A549 (cell line): ENCODE data around the gene PTPRN2. TPM values are rescaled to one million over a fixed set of nuclear protein-coding genes. Genes with fewer than 3 reads are reported as not detected.

Experiments used
- ATAC-seq, 2 experiments: fragments of 200-7000 bp in 1 of 2; fragments of >200 bp in 1 of 2; cut with Nextera tagmentation in 1 of 2; cut with Tn5 transposase in 1 of 2; 3 replicates each; pipeline versions ENCODE4 v1.8.0 to v1.9.1; 2018 to 2020; ENCODE audit warnings: mild to moderate bottlenecking in 1 of 2, moderate library complexity in 1 of 2
- CTCF ChIA-PET: fragments of 300-600 bp; sonication (Branson Sonifier 250); formaldehyde crosslinking; extraction: SDS; loops from one replicate; lab custom pipeline; 2021; ENCODE audit warnings: antibody characterized with exemption, inconsistent platforms; lab: Yijun Ruan, JAX
- POLR2A ChIA-PET: fragments of 350-600 bp; formaldehyde crosslinking; extraction: SDS; loops from one replicate; lab custom pipeline; 2021; ENCODE audit warnings: antibody characterized with exemption, inconsistent platforms; lab: Yijun Ruan, JAX
- DNase-seq, 2 experiments: peaks; one replicate each; pipeline versions ENCODE4 v3.0.0 to v3.0.0-alpha.2; 2011 to 2016; ENCODE audit warnings: low read depth in 1 of 2, low spot score in 1 of 2
- FAIRE-seq: peaks from 2 replicates; lab custom pipeline; 2011; peaks lifted over from hg19 to GRCh38; lab: Jason Lieb, UNC
- H3K27ac ChIP-seq, 2 experiments: fragments of >200 bp; sonication (Bioruptor Twin); formaldehyde crosslinking; 3 replicates each; pipeline ENCODE4 v1.5.1; 2016 to 2017
- H3K4me1 ChIP-seq: fragments of >200 bp; sonication (Bioruptor Twin); formaldehyde crosslinking; 3 replicates; pipeline ENCODE4 v1.6.1; 2016
- H3K4me2 ChIP-seq: fragments of >200 bp; sonication (Bioruptor Twin); formaldehyde crosslinking; 3 replicates; pipeline ENCODE4 v1.6.1; 2016
- H3K4me3 ChIP-seq: fragments of >200 bp; sonication (Bioruptor Twin); formaldehyde crosslinking; 3 replicates; pipeline ENCODE4 v1.5.1; 2016
- H3K9me3 ChIP-seq: fragments of >200 bp; sonication (Bioruptor Twin); formaldehyde crosslinking; 3 replicates; pipeline ENCODE4 v1.6.1; 2016
- ATOH8 ChIP-seq: fragments of 250-450 bp; sonication (Bioruptor Pico); IDR thresholded peaks from 2 replicates; pipeline ENCODE4 v1.5.0; 2020; ENCODE audit warnings: low read depth, mild to moderate bottlenecking, moderate library complexity
- BHLHE40 ChIP-seq: IDR thresholded peaks from 2 replicates; pipeline ENCODE4 v1.6.1; 2012; ENCODE audit warnings: low read depth, low read length, inconsistent platforms
- EHMT2 ChIP-seq: fragments of 200-600 bp; sonication (generic); IDR thresholded peaks from 2 replicates; pipeline ENCODE4 v1.6.1; 2016; ENCODE audit warnings: antibody characterized with exemption, low read depth, mild to moderate bottlenecking, moderate library complexity
- ESRRA ChIP-seq: fragments of 150-350 bp; IDR thresholded peaks from 2 replicates; pipeline ENCODE4 v1.6.1; 2014; ENCODE audit warnings: mild to moderate bottlenecking, low read length, borderline replicate concordance
- HES2 ChIP-seq: fragments of >200 bp; sonication (Bioruptor Twin); formaldehyde crosslinking; IDR thresholded peaks from 2 replicates; pipeline ENCODE4 v1.6.1; 2016
- HOXA7 ChIP-seq: fragments of 250-450 bp; sonication (Bioruptor Pico); IDR thresholded peaks from 2 replicates; pipeline ENCODE4 v1.5.0; 2020; ENCODE audit warnings: mild to moderate bottlenecking, moderate library complexity
- HOXB13 ChIP-seq: fragments of 250-450 bp; sonication (Bioruptor Pico); IDR thresholded peaks from 2 replicates; pipeline ENCODE4 v1.5.0; 2020; ENCODE audit warnings: low read depth, mild to moderate bottlenecking, moderate library complexity
- JUN ChIP-seq, 2 experiments: fragments of >200 bp; sonication (Bioruptor Twin); formaldehyde crosslinking; IDR thresholded peaks; 2 replicates in 1 of 2; 3 replicates in 1 of 2; pipeline ENCODE4 v1.6.1; 2016 to 2017
- JUNB ChIP-seq: fragments of >200 bp; sonication (Bioruptor Twin); formaldehyde crosslinking; IDR thresholded peaks from 2 replicates; pipeline ENCODE4 v1.6.1; 2016
- KDM1A ChIP-seq: fragments of 200-600 bp; sonication (generic); IDR thresholded peaks from 2 replicates; pipeline ENCODE4 v1.6.1; 2016; ENCODE audit warnings: low read depth, mild to moderate bottlenecking
- MAFK ChIP-seq: fragments of 450-650 bp; IDR thresholded peaks from 2 replicates; pipeline ENCODE4 v1.6.1; 2014; ENCODE audit not compliant: partially characterized antibody
- MYC ChIP-seq: IDR thresholded peaks from 2 replicates; pipeline ENCODE4 v1.6.1; 2012; ENCODE audit warnings: mild to moderate bottlenecking, inconsistent platforms, low read length, improper control_type of control experiment, borderline replicate concordance
- NR3C1 ChIP-seq: fragments of >200 bp; sonication (Bioruptor Twin); formaldehyde crosslinking; IDR thresholded peaks from 3 replicates; pipeline ENCODE4 v1.6.1; 2017
- PHF8 ChIP-seq: fragments of 200-600 bp; sonication (generic); IDR thresholded peaks from 2 replicates; pipeline ENCODE4 v1.6.1; 2016; ENCODE audit warnings: low read depth, mild to moderate bottlenecking, antibody characterized with exemption, moderate library complexity, borderline replicate concordance
- POLR2A ChIP-seq: IDR thresholded peaks from 2 replicates; pipeline ENCODE4 v1.6.1; 2012; ENCODE audit warnings: mild to moderate bottlenecking, low read length
- RARB ChIP-seq: fragments of 250-450 bp; sonication (Bioruptor Pico); IDR thresholded peaks from 2 replicates; pipeline ENCODE4 v1.8.0; 2021; ENCODE audit warnings: mild to moderate bottlenecking, moderate library complexity
- REST ChIP-seq: fragments of 200-600 bp; sonication (generic); IDR thresholded peaks from 2 replicates; pipeline ENCODE4 v1.6.1; 2016; ENCODE audit warnings: antibody characterized with exemption, mild to moderate bottlenecking, moderate library complexity
- RNF2 ChIP-seq: fragments of 200-600 bp; sonication (generic); IDR thresholded peaks from 2 replicates; pipeline ENCODE4 v1.6.1; 2016; ENCODE audit warnings: low read depth, mild to moderate bottlenecking, antibody characterized with exemption, moderate library complexity, borderline replicate concordance
- USF2 ChIP-seq: fragments of 450-650 bp; IDR thresholded peaks from 2 replicates; pipeline ENCODE4 v1.6.1; 2014; ENCODE audit warnings: antibody characterized with exemption
- ZC3H11A ChIP-seq: fragments of 450-650 bp; IDR thresholded peaks from 2 replicates; pipeline ENCODE4 v1.6.1; 2014; ENCODE audit warnings: antibody characterized with exemption, mild to moderate bottlenecking
- ZFP36 ChIP-seq: fragments of 450-650 bp; IDR thresholded peaks from 2 replicates; pipeline ENCODE4 v1.6.1; 2014; ENCODE audit warnings: borderline replicate concordance; ENCODE audit not compliant: partially characterized antibody
- WGBS: methylation state at CpG from one replicate; pipeline ENCODE4 v1.1.6; 2017; ENCODE audit errors: missing lambda C conversion rate; 5-methylcytosine and 5-hydroxymethylcytosine counted together
- polyA plus RNA-seq, 4 experiments: library from polyadenylated mRNA; depleted of rRNA in 3 of 4; stranded (reverse); fragments of >200 nt; fragmentation: RNase III in 1 of 4; extraction: RNeasy Plus Mini Kit Qiagen cat#74134 plus additional on column Dnase treatment in 1 of 4; gene quantifications; 2 replicates in 3 of 4; 3 replicates in 1 of 4; pipeline ENCODE4 v1.2.3, GENCODE V29; 2011 to 2017
- TF ChIP-seq, protein P1 (sequence below): IDR thresholded peaks from 2 replicates; pipeline ENCODE4 v1.6.1; 2012; ENCODE audit warnings: low read depth, borderline replicate concordance

PTPRN2 gene
- polyA plus RNA-seq, 2 of the 4 experiments (the other 2 are of a cell fraction): 0.41 to 1.2 TPM

DNA sequence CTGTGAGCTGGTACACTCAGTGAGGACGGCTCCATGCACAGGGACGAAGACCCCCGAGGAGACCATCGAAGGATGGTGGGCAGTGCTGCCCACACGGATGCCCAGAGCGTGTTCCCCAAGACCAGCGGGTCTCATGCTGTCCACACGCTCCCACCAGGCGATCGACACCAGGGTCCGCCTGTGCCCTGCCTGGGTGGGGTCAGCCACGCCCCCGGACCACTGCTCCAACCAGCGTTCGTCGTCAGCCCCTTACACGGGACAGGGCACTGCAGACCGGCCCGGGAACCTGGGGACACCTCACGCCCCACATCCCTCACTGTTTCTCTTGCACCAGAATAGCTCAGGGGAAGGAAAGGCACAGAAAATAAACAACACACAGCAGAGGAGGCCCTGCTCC, 1027.4 kb downstream of the PTPRN2 start:
- ATAC-seq (0 out of 6 replicates have a peak, but pooled peaks of 1 of the 2 experiments have one; percentile 15), FAIRE-seq (no peak), DNase-seq (no peak)
- H3K4me1 ChIP-seq: 0 out of 3 replicates have a peak, but pooled peaks cover 4% of the 10 kb centered on the region
- POLR2A ChIA-PET: no interaction called here
- no peak overlapping the region for H3K27ac ChIP-seq
- CTCF ChIA-PET: no interaction called here
- no peak overlapping the region for H3K4me3 ChIP-seq
- no peaks in the 10 kb centered on the region for H3K9me3 ChIP-seq
- H3K4me2 ChIP-seq: no peak overlapping the region
- 44% methylated on average over 12 of the region's 20 CpGs for WGBS
- TF ChIP-seq HES2 (no peak), JUN (IDR thresholded peaks at IDR 0.05) (no peak), ATOH8 (CRISPR knock-in tag) (no peak)

DNA sequence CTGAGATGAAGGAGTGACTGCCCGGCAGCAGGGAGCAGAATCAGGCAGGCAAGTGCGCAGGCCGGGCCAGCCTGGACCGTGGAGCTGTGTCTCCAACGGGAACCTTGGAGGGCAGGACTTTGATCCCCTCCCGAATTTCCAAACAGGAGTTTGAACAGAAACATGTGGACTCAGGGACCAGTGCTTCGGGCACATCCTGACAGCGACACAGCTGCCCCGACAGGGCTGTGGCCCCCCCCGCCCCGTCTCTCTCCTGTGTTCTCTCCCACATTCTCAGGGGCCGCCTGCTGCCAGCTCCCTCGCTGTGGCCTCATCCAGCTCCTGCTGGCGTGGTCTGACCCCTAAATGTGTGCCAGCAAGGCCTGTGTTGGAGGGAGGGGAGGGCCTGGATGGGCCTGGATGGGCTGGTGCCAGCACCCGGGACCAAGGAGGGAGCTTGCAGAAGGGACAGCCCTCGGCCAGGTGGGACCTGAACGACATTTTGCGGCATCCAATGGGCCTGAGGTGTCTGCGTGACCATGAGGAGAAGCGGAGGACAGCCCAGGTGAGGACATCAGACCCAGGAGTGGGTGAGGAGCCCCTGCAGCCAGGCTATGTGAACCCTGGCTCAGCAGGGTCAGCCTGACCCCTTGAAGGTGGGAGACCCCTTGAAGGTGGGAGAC, 1027.9 kb downstream of the PTPRN2 start:
- Histone ChIP-seq H3K4me1 (peaks cover 7% of the 10 kb centered on the region; the same call in 1 of the 3 replicates), H3K4me2 (no peak overlapping the region), H3K27ac (no peak overlapping the region), H3K9me3 (no peaks in the 10 kb centered on the region), H3K4me3 (no peak overlapping the region)
- ChIA-PET POLR2A (no interaction called here), CTCF (no interaction called here)
- ATAC-seq: peak in 1 of 2 experiments; percentile 34; a peak in 1 of 6 replicates
- no peak for FAIRE-seq
- DNase-seq: no peak
- 74% methylated on average over 15 of the region's 20 CpGs for WGBS
- TF ChIP-seq, protein P1, sequence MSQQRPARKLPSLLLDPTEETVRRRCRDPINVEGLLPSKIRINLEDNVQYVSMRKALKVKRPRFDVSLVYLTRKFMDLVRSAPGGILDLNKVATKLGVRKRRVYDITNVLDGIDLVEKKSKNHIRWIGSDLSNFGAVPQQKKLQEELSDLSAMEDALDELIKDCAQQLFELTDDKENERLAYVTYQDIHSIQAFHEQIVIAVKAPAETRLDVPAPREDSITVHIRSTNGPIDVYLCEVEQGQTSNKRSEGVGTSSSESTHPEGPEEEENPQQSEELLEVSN: no peak
- TF ChIP-seq HOXB13 (CRISPR knock-in tag) (no peak), JUNB (no peak), ZC3H11A (no peak), EHMT2 (no peak), REST (no peak), ZFP36 (no peak), MYC (no peak), MAFK (no peak), BHLHE40 (no peak), NR3C1 (no peak)

DNA sequence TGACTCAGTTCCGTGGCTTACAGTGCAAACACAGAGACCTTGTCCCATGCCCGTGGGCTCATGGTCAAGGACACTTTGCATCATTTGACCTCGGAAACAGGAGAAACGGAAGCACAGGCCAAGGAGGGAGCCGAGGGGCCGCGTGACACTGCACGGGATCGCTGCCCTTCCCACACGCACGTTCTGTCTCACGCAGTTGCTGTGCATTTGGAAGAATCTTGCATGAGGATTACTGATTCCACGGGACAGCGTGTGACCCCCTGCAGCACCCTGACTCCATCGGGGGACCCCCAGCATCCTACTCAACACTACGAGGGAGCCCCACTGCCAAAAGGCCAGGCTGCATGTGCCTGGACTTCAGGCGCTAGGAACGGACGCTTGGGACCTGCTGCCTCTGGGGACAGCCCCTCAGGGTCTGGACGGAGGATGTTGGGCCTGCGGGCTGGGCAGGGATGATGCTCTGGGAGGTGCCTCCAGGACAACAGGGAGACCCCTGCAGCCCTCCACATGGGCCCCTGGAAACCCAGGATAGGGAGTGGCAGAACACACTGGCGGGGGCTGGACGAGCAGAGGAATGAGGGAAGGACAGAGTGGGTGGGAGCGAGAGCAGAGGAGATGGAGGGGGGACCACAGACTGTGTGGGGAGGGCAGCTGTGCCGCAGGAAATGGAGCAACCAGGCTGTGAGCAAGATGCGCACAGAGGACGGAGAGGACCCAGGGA, 1028.6 kb downstream of the PTPRN2 start:
- Histone ChIP-seq H3K4me1 (peaks cover 8% of the 10 kb centered on the region; the same call in 1 of the 3 replicates), H3K4me2 (no peak overlapping the region), H3K9me3 (no peaks in the 10 kb centered on the region), H3K27ac (no peak overlapping the region), H3K4me3 (no peak overlapping the region)
- TF ChIP-seq RARB (CRISPR knock-in tag): no peak
- TF ChIP-seq USF2: no peak
- TF ChIP-seq KDM1A: no peak
- TF ChIP-seq MYC: no peak
- no peak for TF ChIP-seq POLR2A
- TF ChIP-seq RNF2: no peak
- TF ChIP-seq ESRRA: no peak
- TF ChIP-seq HOXA7: no peak
- no peak for TF ChIP-seq ZFP36
- no peak for TF ChIP-seq ZC3H11A
- TF ChIP-seq PHF8: no peak
- FAIRE-seq (no peak), ATAC-seq (no peak), DNase-seq (no peak)
- CTCF ChIA-PET: no interaction called here
- 59% methylated on average over 20 of the region's 27 CpGs for WGBS
- POLR2A ChIA-PET: no interaction called here
